Panc1 (cell line): Measurements from ENCODE around the gene KBTBD4. TPM values are rescaled to one million over a fixed set of nuclear protein-coding genes. Genes with fewer than 3 reads are reported as not detected.

ENCODE experiments used
- ATAC-seq: fragments of 200-7000 bp; cut with Tn5 transposase; 2 replicates; pipeline ENCODE4 v1.9.1; 2020; ENCODE audit warnings: mild to moderate bottlenecking, moderate library complexity
- BruUV-seq: library from RNA; stranded (reverse); fragments of 400-500 nt; replicated peaks from 2 replicates; lab custom pipeline; 2021; lab: Mats Ljungman, UMichigan
- CTCF ChIA-PET: fragments of 300-600 bp; sonication (Branson Sonifier 250); formaldehyde crosslinking; loops from one replicate; lab custom pipeline; 2022; ENCODE audit warnings: antibody characterized with exemption; lab: Charles Lee
- POLR2A ChIA-PET: fragments of 300-600 bp; sonication (Branson Sonifier 250); formaldehyde crosslinking; loops from one replicate; lab custom pipeline; 2022; ENCODE audit warnings: antibody characterized with exemption; lab: Charles Lee
- DNase-seq: peaks from one replicate; pipeline ENCODE4 v3.0.0-alpha.2; 2010; ENCODE audit warnings: low read depth, low spot score
- H3K27ac ChIP-seq: 2 replicates; pipeline ENCODE4 v1.5.1; 2011; ENCODE audit warnings: mild to moderate bottlenecking, low read length, inconsistent platforms
- H3K27me3 ChIP-seq: fragments of 200-500 bp; sonication (Bioruptor generic); 2 replicates; pipeline ENCODE4 v1.6.0; 2014; ENCODE audit warnings: low read length, inconsistent platforms; ENCODE audit not compliant: control insufficient read depth, insufficient read depth
- H3K36me3 ChIP-seq: fragments of 200-500 bp; sonication (Bioruptor generic); 2 replicates; pipeline ENCODE4 v1.5.1; 2014; ENCODE audit warnings: inconsistent platforms, mild to moderate bottlenecking, low read length, moderate library complexity; ENCODE audit not compliant: control insufficient read depth, insufficient read depth
- H3K4me1 ChIP-seq: 2 replicates; pipeline ENCODE4 v1.5.1; 2011; ENCODE audit warnings: inconsistent platforms, mild to moderate bottlenecking, low read length, moderate library complexity; ENCODE audit not compliant: control insufficient read depth, insufficient read depth
- H3K4me3 ChIP-seq, 2 experiments: 2 replicates each; pipeline ENCODE4 v1.5.1; 2011 to 2012; ENCODE audit warnings: low read depth in 2 of 2, low read length in 2 of 2, mild to moderate bottlenecking in 2 of 2, inconsistent platforms in 1 of 2, moderate library complexity in 1 of 2
- H3K9me3 ChIP-seq: fragments of 200-500 bp; sonication (Bioruptor generic); 2 replicates; pipeline ENCODE4 v1.5.1; 2014; ENCODE audit warnings: low read depth, mild to moderate bottlenecking, inconsistent platforms, low read length, moderate library complexity; ENCODE audit not compliant: control insufficient read depth, insufficient read depth
- POLR2AphosphoS5 ChIP-seq: IDR thresholded peaks from 2 replicates; pipeline ENCODE4 v1.6.1; 2012; ENCODE audit warnings: mild to moderate bottlenecking, low read depth, low read length, moderate library complexity
- REST ChIP-seq, 2 experiments: IDR thresholded peaks; 2 replicates each; pipeline ENCODE4 v1.6.1; 2011 to 2012; ENCODE audit warnings: low read depth in 2 of 2, control low read depth in 1 of 2, low read length in 1 of 2, mild to moderate bottlenecking in 1 of 2, moderate library complexity in 1 of 2; ENCODE audit not compliant: insufficient read depth in 1 of 2
- SIN3A ChIP-seq: IDR thresholded peaks from 2 replicates; pipeline ENCODE4 v1.6.1; 2012; ENCODE audit warnings: low read depth, mild to moderate bottlenecking, low read length, moderate library complexity, borderline replicate concordance; ENCODE audit not compliant: insufficient read depth
- TCF7L2 ChIP-seq: IDR thresholded peaks from 2 replicates; pipeline ENCODE4 v1.6.1; 2011; ENCODE audit warnings: mild to moderate bottlenecking, low read depth, low read length, inconsistent platforms
- in situ Hi-C: cut with HindIII; loops from 2 replicates; pipeline ENCODE4 v1.10.0; 2016; ENCODE audit warnings: low sequenced_read_pairs, low pct_unique_long_range_greater_than_20kb
- intact Hi-C: fragments of 100-400 bp; cut with micrococcal nuclease; formaldehyde crosslinking; loops from one replicate; pipeline ENCODE4 v1.10.0; 2022; ENCODE audit not compliant: unreplicated experiment
- total RNA-seq: library from RNA; stranded (reverse); gene quantifications from one replicate; pipeline ENCODE4 v1.2.1, GENCODE V29; 2021; ENCODE audit not compliant: unreplicated experiment
- TF ChIP-seq, protein P1 (sequence below): fragments of 450-650 bp; IDR thresholded peaks from 2 replicates; pipeline ENCODE4 v1.5.1; 2017; ENCODE audit warnings: mild to moderate bottlenecking

The KBTBD4 gene
- total RNA-seq, 1 experiment from 2014 or later = 23.2 TPM

GRCh38 chr11:47589584-47589976 is 10.8 kb upstream of the KBTBD4 start:
- Histone ChIP-seq H3K9me3 (no peaks in the 10 kb centered on the region), H3K4me3 (no peak overlapping the region), H3K27me3 (peaks cover 6% of the 10 kb centered on the region; the same call in 1 of the 2 replicates), H3K4me1 (peaks cover 4% of the 10 kb centered on the region), H3K36me3 (no peaks in the 10 kb centered on the region), H3K27ac (no peak overlapping the region)
- no peak for DNase-seq
- intact Hi-C loops = no loop called here
- in situ Hi-C loops = no loop called here
- TF ChIP-seq, protein P1, sequence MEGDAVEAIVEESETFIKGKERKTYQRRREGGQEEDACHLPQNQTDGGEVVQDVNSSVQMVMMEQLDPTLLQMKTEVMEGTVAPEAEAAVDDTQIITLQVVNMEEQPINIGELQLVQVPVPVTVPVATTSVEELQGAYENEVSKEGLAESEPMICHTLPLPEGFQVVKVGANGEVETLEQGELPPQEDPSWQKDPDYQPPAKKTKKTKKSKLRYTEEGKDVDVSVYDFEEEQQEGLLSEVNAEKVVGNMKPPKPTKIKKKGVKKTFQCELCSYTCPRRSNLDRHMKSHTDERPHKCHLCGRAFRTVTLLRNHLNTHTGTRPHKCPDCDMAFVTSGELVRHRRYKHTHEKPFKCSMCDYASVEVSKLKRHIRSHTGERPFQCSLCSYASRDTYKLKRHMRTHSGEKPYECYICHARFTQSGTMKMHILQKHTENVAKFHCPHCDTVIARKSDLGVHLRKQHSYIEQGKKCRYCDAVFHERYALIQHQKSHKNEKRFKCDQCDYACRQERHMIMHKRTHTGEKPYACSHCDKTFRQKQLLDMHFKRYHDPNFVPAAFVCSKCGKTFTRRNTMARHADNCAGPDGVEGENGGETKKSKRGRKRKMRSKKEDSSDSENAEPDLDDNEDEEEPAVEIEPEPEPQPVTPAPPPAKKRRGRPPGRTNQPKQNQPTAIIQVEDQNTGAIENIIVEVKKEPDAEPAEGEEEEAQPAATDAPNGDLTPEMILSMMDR = no peak
- TF ChIP-seq TCF7L2 (no peak), REST (IDR thresholded peaks at IDR 0.05; ENCODE audit: insufficient read depth in 1 of 2, low read depth in 2 of 2, low read length in 1 of 2) (no peak), SIN3A (no peak), POLR2AphosphoS5 (no peak)
- POLR2A ChIA-PET = no interaction called here
- CTCF ChIA-PET = no interaction called here
- no TSS peak for BruUV-seq
- ATAC-seq = no peak

DNA sequence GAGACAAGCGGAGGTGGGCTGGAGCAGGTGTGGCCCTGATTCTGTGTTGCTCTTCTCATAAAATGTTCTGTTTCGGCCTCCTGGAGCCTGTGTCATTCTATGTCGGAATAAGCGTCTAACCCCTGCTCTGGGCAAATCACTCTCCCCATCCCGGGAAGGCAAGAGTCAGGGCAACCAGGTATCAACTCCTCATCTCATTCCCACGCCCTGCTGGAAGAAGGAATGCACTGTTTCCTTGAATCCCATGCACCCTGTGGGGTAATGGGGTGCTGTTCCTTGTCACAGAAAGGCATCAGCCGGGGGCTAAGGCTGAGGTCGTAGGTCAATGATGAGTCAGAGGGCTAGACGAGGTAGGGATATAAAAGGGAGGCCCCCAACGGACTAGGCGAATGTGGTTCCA is 10.3 kb upstream of the KBTBD4 start:
- no peak for ATAC-seq
- no peaks in the 10 kb centered on the region for H3K36me3 ChIP-seq
- H3K4me1 ChIP-seq = peaks cover 4% of the 10 kb centered on the region
- in situ Hi-C loops (no loop called here), intact Hi-C loops (no loop called here)
- H3K9me3 ChIP-seq = no peaks in the 10 kb centered on the region
- BruUV-seq = no TSS peak
- CTCF ChIA-PET = no interaction called here
- H3K4me3 ChIP-seq = no peak overlapping the region
- H3K27ac ChIP-seq = no peak overlapping the region
- TF ChIP-seq, protein P1 = no peak
- TF ChIP-seq SIN3A (no peak), TCF7L2 (no peak), POLR2AphosphoS5 (no peak), REST (IDR thresholded peaks at IDR 0.05; ENCODE audit: insufficient read depth in 1 of 2, low read depth in 2 of 2, low read length in 1 of 2) (no peak)
- POLR2A ChIA-PET = interaction anchor here (0.5 kb wide), 1 partner anchor 48 kb away, joined by 7 read pairs; no protein-coding TSS in a partner anchor
- peaks cover 6% of the 10 kb centered on the region; the same call in 1 of the 2 replicates for H3K27me3 ChIP-seq
- DNase-seq = no peak
